PC-3 (cell line): ENCODE measurements around the gene PARP6. TPM values are rescaled to one million over a fixed set of nuclear protein-coding genes. Genes with fewer than 3 reads are reported as not detected.

ENCODE experiments used
- ATAC-seq: fragments of 200-7000 bp; cut with Tn5 transposase; 2 replicates; pipeline ENCODE4 v1.9.1; 2020; ENCODE audit warnings: mild to moderate bottlenecking, moderate library complexity
- BruUV-seq: library from RNA; stranded (reverse); fragments of 400-500 nt; replicated peaks from 2 replicates; lab custom pipeline; 2021; lab: Mats Ljungman, UMichigan
- CTCF ChIA-PET: fragments of 300-600 bp; sonication (Branson Sonifier 250); formaldehyde crosslinking; loops from one replicate; lab custom pipeline; 2022; ENCODE audit warnings: antibody characterized with exemption; lab: Charles Lee
- POLR2A ChIA-PET: fragments of 300-600 bp; sonication (Branson Sonifier 250); formaldehyde crosslinking; loops from one replicate; lab custom pipeline; 2022; ENCODE audit warnings: antibody characterized with exemption; ENCODE audit not compliant: unreplicated experiment; lab: Charles Lee
- DNase-seq: peaks from one replicate; pipeline ENCODE4 v3.0.0-alpha.2; 2015
- H2AFZ ChIP-seq: fragments of 300-600 bp; sonication (generic); 2 replicates; pipeline ENCODE4 v1.6.0; 2016; ENCODE audit warnings: antibody characterized with exemption, low read length
- H3F3A ChIP-seq: fragments of 300-600 bp; sonication (generic); one replicate; pipeline ENCODE4 v1.6.0; 2017; ENCODE audit warnings: antibody characterized with exemption, low read length, control low read depth, mild to moderate bottlenecking; ENCODE audit not compliant: unreplicated experiment
- H3K27ac ChIP-seq: fragments of 300-600 bp; sonication (generic); 2 replicates; pipeline ENCODE4 v1.5.1; 2016; ENCODE audit warnings: mild to moderate bottlenecking, low read length
- H3K27me3 ChIP-seq: fragments of 300-600 bp; sonication (generic); 2 replicates; pipeline ENCODE4 v1.6.1; 2016; ENCODE audit warnings: low read length, mixed read lengths
- H3K36me3 ChIP-seq: fragments of 300-600 bp; sonication (generic); 2 replicates; pipeline ENCODE4 v1.6.1; 2016; ENCODE audit warnings: low read depth, mixed run types, low read length, mixed read lengths
- H3K4me1 ChIP-seq: fragments of 300-600 bp; sonication (generic); 2 replicates; pipeline ENCODE4 v1.5.1; 2016; ENCODE audit warnings: low read length; ENCODE audit not compliant: insufficient read depth
- H3K4me2 ChIP-seq: fragments of 300-600 bp; sonication (generic); 2 replicates; pipeline ENCODE4 v1.6.0; 2016; ENCODE audit warnings: low read length
- H3K4me3 ChIP-seq: fragments of 300-600 bp; sonication (generic); 2 replicates; pipeline ENCODE4 v1.5.1; 2016; ENCODE audit warnings: mild to moderate bottlenecking, low read length, mixed read lengths
- H3K79me2 ChIP-seq: fragments of 300-600 bp; sonication (generic); 2 replicates; pipeline ENCODE4 v1.6.1; 2017; ENCODE audit warnings: low read length, mixed read lengths
- H3K9ac ChIP-seq: fragments of 300-600 bp; sonication (generic); 2 replicates; pipeline ENCODE4 v1.6.0; 2016; ENCODE audit warnings: mild to moderate bottlenecking, low read length
- H3K9me2 ChIP-seq: fragments of 300-600 bp; sonication (generic); replicated peaks from 2 replicates; pipeline ENCODE4 v1.6.1; 2016; ENCODE audit warnings: mixed run types, low read length, mixed read lengths
- H3K9me3 ChIP-seq: fragments of 300-600 bp; sonication (generic); 2 replicates; pipeline ENCODE4 v1.6.1; 2016; ENCODE audit warnings: low read length, mixed read lengths
- H4K20me1 ChIP-seq: fragments of 300-600 bp; sonication (generic); 2 replicates; pipeline ENCODE4 v1.6.1; 2016; ENCODE audit warnings: low read length, mixed read lengths
- CTCF ChIP-seq: fragments of 300-600 bp; sonication (generic); conservative IDR thresholded peaks from 2 replicates; pipeline ENCODE4 v1.5.1; 2017; ENCODE audit warnings: antibody characterized with exemption, low read depth, mild to moderate bottlenecking, low read length
- EZH2 ChIP-seq: fragments of 300-600 bp; sonication (generic); IDR thresholded peaks from one replicate; pipeline ENCODE4 v1.6.1; 2017; ENCODE audit warnings: antibody characterized with exemption, mild to moderate bottlenecking, low read length; ENCODE audit not compliant: unreplicated experiment
- EZH2phosphoT487 ChIP-seq: fragments of 300-600 bp; sonication (generic); IDR thresholded peaks from 2 replicates; pipeline ENCODE4 v1.6.1; 2018; ENCODE audit warnings: mild to moderate bottlenecking, antibody characterized with exemption, low read length, borderline replicate concordance
- intact Hi-C: fragments of 100-400 bp; cut with micrococcal nuclease; formaldehyde crosslinking; loops from 2 replicates; pipeline ENCODE4 v1.9.0; 2023
- total RNA-seq: library from RNA; depleted of rRNA; stranded (reverse); fragments of >200 nt; gene quantifications from 2 replicates; pipeline ENCODE4 v1.2.3, GENCODE V29; 2014

PARP6 gene
- total RNA-seq, 1 experiment from 2014 or later, result not detected

GRCh38 chr15:72202302-72202701 lies 70.1 kb downstream of the PARP6 start:
- H3K27me3 ChIP-seq, result no peaks in the 10 kb centered on the region
- H3K4me1 ChIP-seq, result no peaks in the 10 kb centered on the region
- no peaks in the 10 kb centered on the region for H3K9me2 ChIP-seq
- H3K36me3 ChIP-seq, result peaks cover 93% of the 10 kb centered on the region
- TF ChIP-seq EZH2phosphoT487 (no peak), CTCF (no peak), EZH2 (no peak)
- no peak overlapping the region for H3K27ac ChIP-seq
- H3F3A ChIP-seq, result peaks cover 41% of the 10 kb centered on the region
- ChIA-PET POLR2A (no interaction called here), CTCF (no interaction called here)
- H3K79me2 ChIP-seq, result 0 out of 2 replicates have a peak, but pooled peaks cover 9% of the 10 kb centered on the region
- no peak overlapping the region for H2AFZ ChIP-seq
- no peak overlapping the region for H3K4me3 ChIP-seq
- peaks cover 68% of the 10 kb centered on the region for H4K20me1 ChIP-seq
- DNase-seq (no peak), ATAC-seq (no peak)
- H3K9me3 ChIP-seq, result no peaks in the 10 kb centered on the region
- no peak overlapping the region for H3K4me2 ChIP-seq
- no peak overlapping the region for H3K9ac ChIP-seq
- no TSS peak for BruUV-seq
- intact Hi-C loops, result no loop called here

GRCh38 chr15:72201391-72201921 lies 70.9 kb downstream of the PARP6 start:
- BruUV-seq, result no TSS peak
- peaks cover 85% of the 10 kb centered on the region for H3K36me3 ChIP-seq
- ChIA-PET POLR2A (interaction anchor here (0.6 kb wide), 1 partner anchor 9 kb away, joined by 7 read pairs; no protein-coding TSS in a partner anchor), CTCF (no interaction called here)
- no peak overlapping the region for H3K27ac ChIP-seq
- H2AFZ ChIP-seq, result no peak overlapping the region
- no peaks in the 10 kb centered on the region for H3K27me3 ChIP-seq
- no peak for ATAC-seq
- H3K9me3 ChIP-seq, result no peaks in the 10 kb centered on the region
- 0 out of 2 replicates have a peak, but pooled peaks cover 6% of the 10 kb centered on the region for H3K79me2 ChIP-seq
- H3K9ac ChIP-seq, result no peak overlapping the region
- no peak for DNase-seq
- no peak for TF ChIP-seq EZH2phosphoT487
- no peak for TF ChIP-seq CTCF
- no peak for TF ChIP-seq EZH2
- intact Hi-C loops, result no loop called here
- H3F3A ChIP-seq, result peaks cover 39% of the 10 kb centered on the region
- H3K9me2 ChIP-seq, result no peaks in the 10 kb centered on the region
- no peak overlapping the region for H3K4me3 ChIP-seq
- H4K20me1 ChIP-seq, result peaks cover 59% of the 10 kb centered on the region
- no peaks in the 10 kb centered on the region for H3K4me1 ChIP-seq
- H3K4me2 ChIP-seq, result no peak overlapping the region
